ENCODE results near the gene GPRC6A.

The GPRC6A gene

GRCh38 chr6:116779573-116780164, 49.2 kb downstream of the GPRC6A start:
- DNase-seq, result peak; percentile 47

GRCh38 chr6:116773886-116774285, 55.0 kb downstream of the GPRC6A start:
- DNase-seq, result no peak

GRCh38 chr6:116772450-116772849, 56.4 kb downstream of the GPRC6A start:
- DNase-seq, result no peak

- DNase-seq, result no peak
Measured at GRCh38 chr6:116767715-116768114, 61.2 kb downstream of the GPRC6A start.

GRCh38 chr6:116766506-116767176, 62.2 kb downstream of the GPRC6A start:
- DNase-seq, result no peak

- DNase-seq, result no peak
Measured at GRCh38 chr6:116764961-116765841, 63.7 kb downstream of the GPRC6A start, which contains the start of gene FAM162B. FAM162B (minus strand) TSS chr6:116765719; CDS start chr6:116765576, 143 bp downstream.

GRCh38 chr6:116764629-116764960, 64.3 kb downstream of the GPRC6A start:
- no peak for DNase-seq

GRCh38 chr6:116763906-116764628, 64.8 kb downstream of the GPRC6A start:
- no peak for DNase-seq

- no peak for DNase-seq
Measured at GRCh38 chr6:116763048-116763447, 65.8 kb downstream of the GPRC6A start.

- no peak for DNase-seq
Measured at GRCh38 chr6:116762235-116762634, 66.6 kb downstream of the GPRC6A start.

GRCh38 chr6:116761779-116762178, 67.1 kb downstream of the GPRC6A start:
- DNase-seq, result no peak

- no peak for DNase-seq
Measured at GRCh38 chr6:116745176-116745575, 83.7 kb downstream of the GPRC6A start.

Data from DMS 273 treated with DMSO at 0.1 percent for 48 hours (cell line).